ENCODE measurements around the gene LRPAP1. TPM values are rescaled to one million over a fixed set of nuclear protein-coding genes. Genes with fewer than 3 reads are reported as not detected.
"Not testable (repeated sequence)": the region's sequence is repeated elsewhere in the genome, so short reads cannot be mapped to it uniquely, and the experiment has no call there.

The LRPAP1 gene
- total RNA-seq, 1 donor from 2014 or later: 68.5 TPM

DNA sequence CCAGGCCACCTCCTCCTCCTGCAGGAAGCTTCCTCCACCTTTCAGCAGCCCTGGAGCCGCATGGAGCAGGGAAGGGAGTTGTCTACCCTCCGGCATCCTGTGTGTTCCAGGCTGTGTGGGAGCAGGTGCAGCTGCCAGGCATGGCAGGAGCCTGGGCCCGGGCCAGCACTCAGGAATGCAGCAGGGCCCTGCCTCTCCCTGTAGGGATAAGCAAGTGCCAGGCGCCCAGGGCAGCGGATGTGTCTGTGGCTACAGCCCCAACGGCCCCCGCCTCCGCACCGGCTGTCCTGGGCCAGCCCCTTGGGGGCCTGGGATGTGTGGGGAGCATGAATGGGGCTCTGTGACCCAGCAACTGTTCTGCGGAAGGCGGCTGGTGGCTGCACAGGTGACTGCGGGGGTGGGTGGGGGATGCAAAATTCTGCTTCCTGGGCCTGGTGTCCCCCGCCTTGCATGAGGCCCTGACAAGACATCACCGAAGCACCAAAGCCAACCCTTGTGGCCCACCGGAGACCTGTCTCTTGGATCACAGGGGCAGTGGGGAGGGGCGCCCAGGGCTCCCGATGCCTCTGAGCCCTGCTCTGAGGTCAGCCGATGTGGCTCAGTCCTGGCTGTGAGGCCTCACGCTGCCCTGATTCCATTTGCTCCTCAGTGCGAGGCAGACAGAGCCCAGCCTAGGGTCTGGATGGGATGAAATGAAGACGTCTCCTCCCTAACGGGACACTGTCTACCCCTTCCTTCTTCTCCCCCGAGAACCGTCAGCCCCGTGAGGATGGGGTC, 70.5 kb downstream of the LRPAP1 start:
- Mint-ChIP-seq H3K27ac (ENCODE audit: unreplicated experiment) (no peak overlapping the region), H3K4me1 (ENCODE audit: low read depth, unreplicated experiment) (peaks cover 4% of the 10 kb centered on the region), H3K4me3 (ENCODE audit: unreplicated experiment) (no peak overlapping the region), H3K9me3 (ENCODE audit: unreplicated experiment) (peaks cover 18% of the 10 kb centered on the region), H3K36me3 (ENCODE audit: unreplicated experiment) (peaks cover 26% of the 10 kb centered on the region), H3K27me3 (ENCODE audit: unreplicated experiment) (peaks cover 3% of the 10 kb centered on the region)
- TF ChIP-seq, protein P1, sequence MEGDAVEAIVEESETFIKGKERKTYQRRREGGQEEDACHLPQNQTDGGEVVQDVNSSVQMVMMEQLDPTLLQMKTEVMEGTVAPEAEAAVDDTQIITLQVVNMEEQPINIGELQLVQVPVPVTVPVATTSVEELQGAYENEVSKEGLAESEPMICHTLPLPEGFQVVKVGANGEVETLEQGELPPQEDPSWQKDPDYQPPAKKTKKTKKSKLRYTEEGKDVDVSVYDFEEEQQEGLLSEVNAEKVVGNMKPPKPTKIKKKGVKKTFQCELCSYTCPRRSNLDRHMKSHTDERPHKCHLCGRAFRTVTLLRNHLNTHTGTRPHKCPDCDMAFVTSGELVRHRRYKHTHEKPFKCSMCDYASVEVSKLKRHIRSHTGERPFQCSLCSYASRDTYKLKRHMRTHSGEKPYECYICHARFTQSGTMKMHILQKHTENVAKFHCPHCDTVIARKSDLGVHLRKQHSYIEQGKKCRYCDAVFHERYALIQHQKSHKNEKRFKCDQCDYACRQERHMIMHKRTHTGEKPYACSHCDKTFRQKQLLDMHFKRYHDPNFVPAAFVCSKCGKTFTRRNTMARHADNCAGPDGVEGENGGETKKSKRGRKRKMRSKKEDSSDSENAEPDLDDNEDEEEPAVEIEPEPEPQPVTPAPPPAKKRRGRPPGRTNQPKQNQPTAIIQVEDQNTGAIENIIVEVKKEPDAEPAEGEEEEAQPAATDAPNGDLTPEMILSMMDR (IDR thresholded peaks at IDR 0.05; ENCODE audit: partially characterized antibody, unreplicated experiment): no peak
- DNase-seq: peak; percentile 29

DNA sequence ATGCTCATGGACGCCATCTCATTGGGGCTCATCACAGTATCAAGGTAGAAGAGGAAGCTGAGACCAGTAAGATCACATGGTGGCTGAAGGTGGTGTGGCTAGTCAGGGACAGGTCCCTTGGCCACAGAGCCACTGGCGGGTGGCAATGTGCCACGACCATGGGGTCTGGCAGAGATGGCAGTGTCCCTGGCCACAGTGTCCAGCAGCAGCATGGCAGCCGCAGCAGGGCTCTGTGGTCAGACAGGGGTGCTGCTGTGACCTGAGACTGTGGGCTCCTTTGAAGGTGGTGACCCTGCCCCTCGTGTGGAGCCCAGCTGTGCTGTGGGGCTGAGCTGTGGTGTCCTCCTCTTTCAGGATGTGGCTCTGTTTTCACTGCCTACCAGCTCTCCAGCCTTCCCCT, 71.3 kb downstream of the LRPAP1 start:
- no peak overlapping the region for H3K27ac Mint-ChIP-seq (ENCODE audit: unreplicated experiment)

DNA sequence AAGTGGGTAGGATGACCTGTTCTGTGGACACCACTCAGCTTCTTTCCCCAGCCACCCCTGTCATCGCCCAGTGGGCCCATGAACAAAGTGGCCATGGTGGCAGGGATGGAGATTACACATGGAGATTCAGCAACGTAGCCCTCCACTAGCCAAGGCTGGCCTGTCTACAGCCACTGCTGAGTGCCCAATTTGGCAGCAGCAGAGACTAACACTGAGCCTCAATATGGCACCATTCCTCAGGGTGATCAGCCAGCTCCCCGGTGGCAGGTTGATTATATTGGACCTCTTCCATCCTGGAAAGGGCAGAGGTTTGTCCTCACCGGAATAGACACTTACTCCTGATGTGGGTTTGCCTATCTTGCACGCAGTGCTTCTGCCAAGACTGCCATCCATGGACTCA, 73.1 kb downstream of the LRPAP1 start:
- not testable (repeated sequence) for DNase-seq; H3K27me3 Mint-ChIP-seq (ENCODE audit: unreplicated experiment); H3K27ac Mint-ChIP-seq (ENCODE audit: unreplicated experiment); H3K4me3 Mint-ChIP-seq (ENCODE audit: unreplicated experiment); H3K4me1 Mint-ChIP-seq (ENCODE audit: low read depth, unreplicated experiment)
- H3K36me3 Mint-ChIP-seq (ENCODE audit: unreplicated experiment): peaks cover 28% of the 10 kb centered on the region
- H3K9me3 Mint-ChIP-seq (ENCODE audit: unreplicated experiment): peaks cover 24% of the 10 kb centered on the region

More for the DNA sequence above, 71.3 kb downstream of the LRPAP1 start:
- TF ChIP-seq, protein P1 (IDR thresholded peaks at IDR 0.05; ENCODE audit: partially characterized antibody, unreplicated experiment): no peak
- Mint-ChIP-seq H3K27me3 (ENCODE audit: unreplicated experiment) (peaks cover 3% of the 10 kb centered on the region), H3K4me3 (ENCODE audit: unreplicated experiment) (no peak overlapping the region), H3K36me3 (ENCODE audit: unreplicated experiment) (peaks cover 28% of the 10 kb centered on the region), H3K9me3 (ENCODE audit: unreplicated experiment) (peaks cover 20% of the 10 kb centered on the region), H3K4me1 (ENCODE audit: low read depth, unreplicated experiment) (peaks cover 4% of the 10 kb centered on the region)
- peak; percentile 8 for DNase-seq

DNA sequence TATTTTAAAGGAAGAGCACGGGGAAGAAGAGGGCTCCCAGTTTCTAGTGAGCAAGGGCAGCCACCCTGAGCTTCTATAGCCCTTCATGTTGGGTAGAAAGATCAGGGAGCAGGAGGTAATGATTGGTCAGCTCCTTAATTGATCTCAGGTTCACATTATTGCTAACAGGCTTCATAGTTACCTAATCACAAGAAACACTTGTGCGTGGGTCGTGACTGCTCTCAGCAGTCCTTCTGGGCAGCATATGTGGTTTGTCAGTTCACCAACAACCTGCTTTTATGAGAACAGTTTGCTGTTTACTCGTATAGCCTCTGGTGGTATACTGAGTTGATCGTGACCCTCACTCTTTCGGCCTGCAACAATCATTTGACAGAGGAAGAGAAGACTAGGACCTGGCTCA, 73.9 kb downstream of the LRPAP1 start:
- Mint-ChIP-seq H3K4me1 (ENCODE audit: low read depth, unreplicated experiment) (no peaks in the 10 kb centered on the region), H3K4me3 (ENCODE audit: unreplicated experiment) (no peak overlapping the region), H3K27ac (ENCODE audit: unreplicated experiment) (no peak overlapping the region), H3K9me3 (ENCODE audit: unreplicated experiment) (peaks cover 27% of the 10 kb centered on the region), H3K27me3 (ENCODE audit: unreplicated experiment) (peaks cover 3% of the 10 kb centered on the region), H3K36me3 (ENCODE audit: unreplicated experiment) (peaks cover 32% of the 10 kb centered on the region)
- no peak for DNase-seq
- TF ChIP-seq, protein P1 (IDR thresholded peaks at IDR 0.05; ENCODE audit: partially characterized antibody, unreplicated experiment): no peak

DNA sequence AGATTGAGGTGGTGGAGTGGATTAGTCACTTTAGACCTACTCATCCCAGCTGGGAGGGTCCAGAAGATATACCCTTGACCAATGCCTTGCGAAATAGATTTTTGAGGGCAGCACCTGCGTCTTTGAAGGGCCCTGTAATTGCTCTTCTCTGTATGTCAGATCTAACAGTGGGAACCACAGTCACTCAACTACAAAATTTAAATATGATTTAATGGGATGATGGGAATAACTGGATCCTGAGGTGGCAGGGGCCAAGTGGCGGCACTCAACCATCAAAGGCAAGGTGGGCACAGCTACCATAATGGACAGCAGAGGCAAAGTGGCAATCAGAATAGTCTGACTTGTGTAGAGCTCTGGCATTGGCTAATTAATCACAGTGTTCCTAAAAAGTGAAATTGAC, 76.6 kb downstream of the LRPAP1 start:
- H3K4me1 Mint-ChIP-seq (ENCODE audit: low read depth, unreplicated experiment); H3K27ac Mint-ChIP-seq (ENCODE audit: unreplicated experiment); H3K4me3 Mint-ChIP-seq (ENCODE audit: unreplicated experiment); DNase-seq; H3K27me3 Mint-ChIP-seq (ENCODE audit: unreplicated experiment): not testable (repeated sequence)
- Mint-ChIP-seq H3K36me3 (ENCODE audit: unreplicated experiment) (peaks cover 32% of the 10 kb centered on the region), H3K9me3 (ENCODE audit: unreplicated experiment) (peaks cover 29% of the 10 kb centered on the region)

Other genes starting within 250 kb of the LRPAP1 start
- 107 TPM for gene RGS12, start 239.4 kb downstream of the LRPAP1 start, total RNA-seq (ENCODE audit: unreplicated experiment)
- 9.4 TPM for gene HGFAC, start 90.5 kb downstream of the LRPAP1 start, total RNA-seq (ENCODE audit: unreplicated experiment)
- gene DOK7, start 69.1 kb downstream of the LRPAP1 start, total RNA-seq (ENCODE audit: unreplicated experiment): 5.1 TPM
- 4.8 TPM for gene ADRA2C, start 234.0 kb upstream of the LRPAP1 start, total RNA-seq (ENCODE audit: unreplicated experiment)

Data from glutamatergic neuron (in vitro differentiated cells).